Measurements from ENCODE around the gene NDFIP1.

- TF ChIP-seq EZH2phosphoT487 (IDR thresholded peaks at IDR 0.05; ENCODE audit: insufficient read depth, low read depth) (no peak), EZH2 (IDR thresholded peaks at IDR 0.05; ENCODE audit: insufficient read depth, poor library complexity, severe bottlenecking) (no peak)
Measured at GRCh38 chr5:142107736-142108431, 695 bp upstream of the NDFIP1 start.
